Mucosa of descending colon (tissue), 3 donors: ENCODE results near the gene PRKCE. TPM values are rescaled to one million over a fixed set of nuclear protein-coding genes. Genes with fewer than 3 reads are reported as not detected.
"Not testable (repeated sequence)": the region's sequence is repeated elsewhere in the genome, so short reads cannot be mapped to it uniquely, and the experiment has no call there.

Experiments
- ATAC-seq: fragments of 200-7000 bp; cut with Tn5 transposase; one replicate; pipeline ENCODE4 v1.9.1; 2020; ENCODE audit warnings: mild to moderate bottlenecking, moderate library complexity
- DNase-seq, 3 donors: peaks; one replicate each; pipeline ENCODE4 v3.0.0-alpha.2; 2020
- H3K36me3 ChIP-seq: fragments of 200-600 bp; one replicate; pipeline ENCODE4 v1.8.0; 2021; ENCODE audit warnings: low read depth, mild to moderate bottlenecking
- H3K4me1 ChIP-seq: fragments of 200-600 bp; one replicate; pipeline ENCODE4 v1.8.0; 2021; ENCODE audit warnings: low read depth, mild to moderate bottlenecking
- H3K4me3 ChIP-seq: fragments of 200-600 bp; one replicate; pipeline ENCODE4 v1.8.0; 2021; ENCODE audit warnings: mild to moderate bottlenecking
- H3K9me3 ChIP-seq: fragments of 200-600 bp; one replicate; pipeline ENCODE4 v1.8.0; 2021; ENCODE audit warnings: mild to moderate bottlenecking
- CTCF ChIP-seq: fragments of 200-600 bp; IDR thresholded peaks from one replicate; pipeline ENCODE4 v1.8.0; 2022; ENCODE audit warnings: antibody characterized with exemption, mild to moderate bottlenecking
- intact Hi-C, 2 donors: fragments of 100-400 bp; cut with DNase I in 1 of 2; cut with micrococcal nuclease in 1 of 2; formaldehyde crosslinking; loops; one replicate each; pipeline versions ENCODE4 v1.11.0 to v1.11.1; 2022; cut with DNase I, micrococcal nuclease
- total RNA-seq, 3 donors: library from RNA; stranded (reverse); fragmentation: NEBNext Ultra II Directional in 2 of 3; extraction: Animal tissue kit (Norgen Biotek cat#: 25700) in 2 of 3; gene quantifications; one replicate each; pipeline versions ENCODE4 v1.2.1 to v1.2.4, GENCODE V29; 2021 to 2023
- donor health status: DM: no; HTN: no; CAD: no; lungs with moderate emphysema.
- donor health status: DM: no; HTN: no; CAD: no.
- donor health status: DM: no; HTN: yes; CAD: no.

PRKCE gene
- total RNA-seq, 3 donors from 2014 or later = 24.5 to 52.0 (median 32.7) TPM

GRCh38 chr2:46200861-46201605, 549.6 kb downstream of the PRKCE start:
- H3K4me3 ChIP-seq = no peak overlapping the region
- intact Hi-C loops = no loop called here
- ATAC-seq (no peak), DNase-seq (no peak)
- H3K9me3 ChIP-seq = no peaks in the 10 kb centered on the region
- no peak for TF ChIP-seq CTCF
- no peaks in the 10 kb centered on the region for H3K4me1 ChIP-seq
- no peaks in the 10 kb centered on the region for H3K36me3 ChIP-seq

GRCh38 chr2:46202453-46202852, 551.0 kb downstream of the PRKCE start:
- DNase-seq = no peak
- no peaks in the 10 kb centered on the region for H3K9me3 ChIP-seq
- no peaks in the 10 kb centered on the region for H3K36me3 ChIP-seq
- ATAC-seq = no peak
- no peak for TF ChIP-seq CTCF
- no peak overlapping the region for H3K4me3 ChIP-seq
- intact Hi-C loops = no loop called here
- no peaks in the 10 kb centered on the region for H3K4me1 ChIP-seq

- Histone ChIP-seq H3K4me1 (no peaks in the 10 kb centered on the region), H3K9me3 (no peaks in the 10 kb centered on the region), H3K4me3 (no peak overlapping the region), H3K36me3 (no peaks in the 10 kb centered on the region)
- ATAC-seq (no peak), DNase-seq (no peak)
- no peak for TF ChIP-seq CTCF
- intact Hi-C loops = no loop called here
These were observed 551.5 kb downstream of the PRKCE start for GRCh38 chr2:46202987-46203386.

- peak in 2 of 3 donors; percentile 55 to 64 for DNase-seq
These were observed 552.2 kb downstream of the PRKCE start for GRCh38 chr2:46203636-46204035.

GRCh38 chr2:46207591-46207990, 556.1 kb downstream of the PRKCE start:
- Histone ChIP-seq H3K4me3 (no peak overlapping the region), H3K36me3 (no peaks in the 10 kb centered on the region), H3K4me1 (no peaks in the 10 kb centered on the region), H3K9me3 (peaks cover 13% of the 10 kb centered on the region)
- ATAC-seq (no peak), DNase-seq (no peak)
- TF ChIP-seq CTCF = no peak
- intact Hi-C loops = no loop called here

More at GRCh38 chr2:46203636-46204035, 552.2 kb downstream of the PRKCE start:
- H3K9me3 ChIP-seq, H3K36me3 ChIP-seq, H3K4me3 ChIP-seq, H3K4me1 ChIP-seq, intact Hi-C loops: not testable (repeated sequence)
- ATAC-seq = peak; percentile 84

GRCh38 chr2:46208766-46209165, 557.3 kb downstream of the PRKCE start:
- intact Hi-C loops = no loop called here
- Histone ChIP-seq H3K4me1 (no peaks in the 10 kb centered on the region), H3K4me3 (no peak overlapping the region), H3K36me3 (no peaks in the 10 kb centered on the region), H3K9me3 (peaks cover 13% of the 10 kb centered on the region)
- DNase-seq (no peak), ATAC-seq (no peak)
- no peak for TF ChIP-seq CTCF
